NCI-H1048 (cell line): ENCODE data around the gene CGREF1.
"Not testable (repeated sequence)": the region's sequence is repeated elsewhere in the genome, so short reads cannot be mapped to it uniquely, and the experiment has no call there.

Source experiments
- DNase-seq: peaks from one replicate; lab custom pipeline; 2025; lab: John Stamatoyannopoulos, UW

Gene CGREF1

DNA sequence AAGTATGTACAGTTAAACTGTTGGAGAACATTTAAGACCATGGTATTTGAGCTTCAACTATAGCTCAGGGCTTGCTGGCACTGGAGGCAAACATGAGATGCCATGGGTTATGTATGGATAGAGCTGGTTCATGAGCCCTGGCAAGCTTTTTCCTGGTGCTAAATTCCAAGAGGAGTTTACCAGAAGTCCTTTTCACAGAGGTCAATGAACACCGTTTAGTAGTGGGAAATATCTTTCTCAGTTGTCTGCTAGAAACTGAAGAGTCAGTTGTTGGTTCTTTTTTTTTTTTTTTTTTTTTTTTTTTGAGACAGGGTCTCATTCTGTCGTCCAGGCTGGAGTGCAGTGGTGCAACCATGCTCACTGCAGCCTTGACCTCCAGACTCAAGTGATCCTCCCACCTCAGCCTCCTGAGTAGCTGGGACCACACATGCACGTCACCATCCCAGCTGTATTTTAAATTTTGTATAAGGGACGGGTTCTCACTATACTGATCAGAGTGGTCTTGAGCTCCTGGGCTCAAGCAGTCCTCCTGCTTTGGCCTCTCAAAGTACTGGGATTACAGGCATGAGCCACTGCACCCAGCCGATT lies 31.0 kb downstream of the CGREF1 start:
- DNase-seq: no peak

GRCh38 chr2:27086724-27087593 lies 32.0 kb downstream of the CGREF1 start, which contains the start of gene KHK:
Gene KHK (plus strand): TSS chr2:27086772. CDS start chr2:27087260, 488 bp downstream.
- no peak for DNase-seq

GRCh38 chr2:27086090-27086723 lies 32.7 kb downstream of the CGREF1 start:
- DNase-seq: peak; percentile 74

DNA sequence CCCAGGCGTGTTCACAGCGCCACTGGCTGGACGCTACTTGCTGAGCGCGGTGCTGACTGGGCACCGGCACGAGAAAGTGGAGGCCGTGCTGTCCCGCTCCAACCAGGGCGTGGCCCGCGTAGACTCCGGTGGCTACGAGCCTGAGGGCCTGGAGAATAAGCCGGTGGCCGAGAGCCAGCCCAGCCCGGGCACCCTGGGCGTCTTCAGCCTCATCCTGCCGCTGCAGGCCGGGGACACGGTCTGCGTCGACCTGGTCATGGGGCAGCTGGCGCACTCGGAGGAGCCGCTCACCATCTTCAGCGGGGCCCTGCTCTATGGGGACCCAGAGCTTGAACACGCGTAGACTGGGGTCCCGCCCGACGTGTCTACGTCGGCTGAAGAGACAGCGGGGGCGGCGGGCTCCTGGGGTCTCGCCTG lies 33.2 kb downstream of the CGREF1 start:
- DNase-seq: no peak

GRCh38 chr2:27085062-27085672 lies 33.8 kb downstream of the CGREF1 start:
- DNase-seq: no peak

DNA sequence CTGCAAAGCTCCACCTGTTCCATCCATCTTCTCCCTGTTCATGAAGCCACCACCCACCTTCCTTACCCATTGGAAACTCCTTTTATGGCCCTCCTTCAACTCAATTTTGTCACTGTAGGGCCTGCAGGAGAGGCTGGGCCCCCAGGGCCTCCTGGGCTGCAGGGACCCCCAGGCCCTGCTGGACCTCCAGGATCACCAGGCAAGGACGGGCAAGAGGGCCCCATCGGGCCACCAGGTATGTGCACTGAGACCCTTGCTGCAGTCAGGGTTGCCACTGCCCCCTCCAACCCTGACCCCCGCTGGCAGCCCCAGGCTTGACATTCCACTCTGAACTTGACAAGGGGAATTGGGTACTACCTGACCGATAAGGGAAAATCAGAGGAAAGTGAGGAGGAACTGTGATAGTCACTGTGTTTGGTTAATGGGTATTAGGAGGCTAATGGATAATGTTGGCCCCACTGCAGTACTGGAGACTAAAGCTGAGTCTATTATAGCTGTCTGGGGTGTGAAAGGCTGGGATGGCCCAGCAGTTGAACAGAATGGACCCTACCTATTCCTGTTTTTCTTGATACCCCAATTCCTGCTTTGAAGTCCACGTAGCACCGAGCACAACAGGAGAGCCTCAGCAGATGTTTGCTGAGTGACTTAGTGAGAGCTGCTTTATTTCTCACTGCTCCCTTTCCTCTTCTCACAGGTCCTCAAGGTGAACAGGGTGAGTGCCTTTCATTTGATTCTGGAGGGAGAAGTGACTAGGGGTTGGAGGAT lies 34.4 kb downstream of the CGREF1 start:
- no peak for DNase-seq

DNA sequence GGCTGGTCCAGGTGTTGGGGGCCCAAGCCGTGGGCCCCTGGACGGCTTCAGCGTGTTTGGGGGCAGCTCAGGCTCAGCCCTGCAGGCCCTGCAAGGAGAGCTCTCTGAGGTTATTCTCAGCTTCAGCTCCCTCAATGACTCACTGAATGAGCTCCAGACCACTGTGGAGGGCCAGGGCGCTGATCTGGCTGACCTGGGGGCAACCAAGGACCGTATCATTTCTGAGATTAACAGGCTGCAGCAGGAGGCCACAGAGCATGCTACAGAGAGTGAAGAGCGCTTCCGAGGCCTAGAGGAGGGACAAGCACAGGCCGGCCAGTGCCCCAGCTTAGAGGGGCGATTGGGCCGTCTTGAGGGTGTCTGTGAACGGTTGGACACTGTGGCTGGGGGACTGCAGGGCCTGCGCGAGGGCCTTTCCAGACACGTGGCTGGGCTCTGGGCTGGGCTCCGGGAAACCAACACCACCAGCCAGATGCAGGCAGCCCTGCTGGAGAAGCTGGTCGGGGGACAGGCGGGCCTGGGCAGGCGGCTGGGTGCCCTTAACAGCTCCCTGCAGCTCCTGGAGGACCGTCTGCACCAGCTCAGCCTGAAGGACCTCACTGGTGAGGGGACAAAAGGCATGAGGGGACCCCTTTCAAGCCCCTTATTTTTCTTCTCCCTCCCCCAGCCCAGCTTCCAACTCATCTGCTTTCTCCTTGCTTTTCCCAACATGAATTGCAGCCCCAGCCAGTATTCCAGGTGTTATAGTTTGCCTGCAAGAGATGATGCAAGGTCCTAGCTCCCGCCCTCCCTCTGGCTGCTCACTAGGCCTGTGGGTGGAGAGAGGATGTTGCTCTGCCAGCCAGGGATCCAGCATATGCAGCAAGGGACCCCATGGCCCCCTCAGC lies 35.3 kb downstream of the CGREF1 start:
- DNase-seq: no peak

- DNase-seq: no peak
These were observed 36.0 kb downstream of the CGREF1 start for GRCh38 chr2:27082773-27083409.

GRCh38 chr2:27081984-27082772 lies 36.8 kb downstream of the CGREF1 start:
- no peak for DNase-seq

GRCh38 chr2:27080603-27080936 lies 38.4 kb downstream of the CGREF1 start:
- DNase-seq: no peak

DNA sequence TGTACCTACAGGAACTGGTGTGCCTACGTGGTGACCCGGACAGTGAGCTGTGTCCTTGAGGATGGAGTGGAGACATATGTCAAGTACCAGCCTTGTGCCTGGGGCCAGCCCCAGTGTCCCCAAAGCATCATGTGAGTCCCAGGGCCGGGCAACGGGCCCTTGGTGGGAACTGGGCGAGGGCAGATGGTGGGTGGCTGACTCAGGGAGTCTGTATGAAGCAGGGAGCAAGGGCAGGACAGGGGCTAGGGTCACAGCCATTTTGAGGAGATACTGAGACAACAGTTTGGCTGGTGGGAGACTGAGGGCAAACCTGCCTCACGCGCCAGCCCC lies 38.8 kb downstream of the CGREF1 start:
- DNase-seq: no peak

- DNase-seq: no peak
These were observed 39.4 kb downstream of the CGREF1 start for GRCh38 chr2:27079233-27080139.

DNA sequence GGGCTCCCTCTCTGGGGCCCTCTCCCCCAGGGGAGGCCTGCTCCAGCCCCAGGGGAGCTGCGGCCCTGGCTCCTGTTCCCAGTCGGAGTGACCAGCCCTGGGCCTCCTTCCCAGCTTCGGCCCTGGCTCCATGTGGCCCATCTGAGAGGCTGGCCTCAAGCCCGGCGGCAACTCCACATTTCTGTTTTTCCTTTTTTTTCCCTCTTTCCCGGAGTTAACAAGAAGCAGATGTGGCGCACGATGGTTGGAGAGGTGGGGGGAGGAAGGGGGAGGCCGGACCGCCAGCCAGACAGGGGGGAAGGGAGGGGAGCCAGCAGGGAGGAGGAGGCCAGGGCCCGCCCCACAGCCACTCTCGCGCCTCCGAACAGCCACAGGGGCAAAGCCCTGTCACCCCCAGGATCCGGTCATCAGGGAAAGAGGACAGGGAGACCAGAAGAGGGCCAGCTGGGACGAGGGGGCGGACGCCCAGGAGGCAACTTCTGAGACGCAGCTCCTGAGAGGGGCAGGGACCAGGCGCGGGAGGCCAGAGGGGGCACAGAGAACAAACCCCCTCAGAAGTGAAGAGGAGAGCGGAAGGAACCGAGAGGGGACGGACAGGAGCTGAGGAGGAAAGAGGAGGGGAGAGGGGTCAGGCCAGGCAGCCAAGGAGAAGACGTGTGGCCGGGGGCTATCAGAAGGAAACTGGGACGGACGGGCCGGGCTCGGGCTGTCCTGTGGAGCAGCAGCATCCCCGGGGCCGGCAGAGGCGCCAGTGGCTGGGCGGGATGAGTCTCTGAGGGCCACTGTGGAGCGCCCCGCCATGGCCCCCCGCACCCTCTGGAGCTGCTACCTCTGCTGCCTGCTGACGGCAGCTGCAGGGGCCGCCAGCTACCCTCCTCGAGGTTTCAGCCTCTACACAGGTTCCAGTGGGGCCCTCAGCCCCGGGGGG lies 40.4 kb downstream of the CGREF1 start, which contains the start of gene EMILIN1:
EMILIN1 (plus strand) TSS at position 349 of the 928 bp plus-strand sequence; CDS start at position 800, 451 bp downstream.
- DNase-seq: no peak

GRCh38 chr2:27077231-27077630 lies 41.7 kb downstream of the CGREF1 start:
- DNase-seq: no peak

DNA sequence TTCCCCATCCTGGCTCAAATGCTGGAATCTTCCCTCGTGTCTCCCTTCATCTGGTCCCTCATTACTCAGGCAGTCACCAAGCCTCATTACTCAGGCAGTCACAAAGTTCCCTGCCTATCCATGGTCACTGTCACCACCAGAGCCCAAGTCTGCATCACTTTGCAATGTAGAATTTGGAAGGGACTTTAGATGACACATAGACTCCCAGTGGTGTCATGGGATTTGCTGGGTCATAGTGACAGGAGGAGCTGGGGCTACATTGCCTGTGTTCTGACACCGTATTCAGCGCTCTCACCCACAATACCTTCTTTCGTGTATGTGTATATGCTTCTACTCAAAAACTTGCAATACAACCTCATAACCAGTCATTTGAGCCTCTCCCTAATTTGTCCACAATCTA lies 42.6 kb downstream of the CGREF1 start:
- no peak for DNase-seq

GRCh38 chr2:27075566-27075871 lies 43.4 kb downstream of the CGREF1 start:
- DNase-seq: not testable (repeated sequence)

DNA sequence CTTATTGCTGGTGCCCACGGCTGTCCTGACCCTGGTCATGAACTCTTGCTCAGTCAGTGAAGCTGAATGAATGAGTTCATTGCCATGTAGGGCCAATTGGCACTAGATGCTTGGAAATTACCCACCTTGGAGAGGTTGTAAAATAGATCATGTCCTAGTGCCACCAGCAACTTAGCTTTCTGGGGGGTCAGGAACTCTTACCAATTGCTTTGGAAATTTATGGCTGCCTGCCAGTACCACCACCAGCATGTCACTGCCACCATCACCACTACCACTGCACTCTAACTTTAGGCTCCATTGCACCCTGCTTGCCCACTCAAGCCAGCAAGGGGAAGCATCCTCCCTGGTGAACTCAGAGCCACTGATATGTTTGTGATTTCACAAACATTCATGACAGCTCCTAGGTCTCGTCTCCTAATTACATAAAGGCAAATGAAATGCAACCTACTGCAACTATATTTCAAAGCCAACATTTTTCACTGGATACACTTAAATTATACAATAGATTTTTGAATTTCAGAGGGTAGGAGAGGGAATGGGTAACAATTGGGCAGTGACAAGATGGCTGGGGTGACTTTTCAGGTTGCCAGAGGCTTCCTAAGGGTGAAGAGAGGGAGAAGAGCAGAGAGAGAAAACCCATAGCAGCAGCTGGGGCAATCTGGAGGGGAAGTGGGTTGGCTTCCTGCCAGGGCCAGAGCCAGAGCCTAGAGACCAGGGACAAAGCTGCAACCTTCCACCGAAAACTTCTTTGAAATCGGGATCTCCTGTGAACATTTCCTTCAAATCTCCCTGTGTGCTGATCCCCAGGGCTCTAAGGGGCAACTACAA lies 44.0 kb downstream of the CGREF1 start:
- DNase-seq: no peak
